H1 (cell line): ENCODE data around the gene MYRIP. TPM values are rescaled to one million over a fixed set of nuclear protein-coding genes. Genes with fewer than 3 reads are reported as not detected.

Source experiments
- CTCF ChIA-PET: fragments of 300-600 bp; sonication (Branson Sonifier 250); formaldehyde crosslinking; loops from one replicate; lab custom pipeline; 2021; ENCODE audit not compliant: partially characterized antibody; lab: Charles Lee
- POLR2A ChIA-PET: fragments of 300-600 bp; sonication (Branson Sonifier 250); formaldehyde crosslinking; loops from one replicate; lab custom pipeline; 2021; ENCODE audit warnings: inconsistent platforms; ENCODE audit not compliant: partially characterized antibody; lab: Charles Lee
- DNase-seq, 2 experiments: peaks; one replicate each; pipeline versions ENCODE4 v3.0.0 to v3.0.0-alpha.2; 2010 to 2022; ENCODE audit warnings: low spot score in 2 of 2, low read depth in 1 of 2, mixed read lengths in 1 of 2
- FAIRE-seq: peaks from 2 replicates; lab custom pipeline; 2011; peaks lifted over from hg19 to GRCh38; lab: Jason Lieb, UNC
- H2AFZ ChIP-seq: 2 replicates; pipeline ENCODE4 v1.8.1; 2012; ENCODE audit warnings: low read length, inconsistent platforms
- H2AK5ac ChIP-seq: 2 replicates; pipeline ENCODE4 v1.6.1; 2013; ENCODE audit warnings: low read depth, low read length
- H2BK120ac ChIP-seq: replicated peaks from 2 replicates; pipeline ENCODE3; 2013; ENCODE audit warnings: low read depth, low read length, inconsistent platforms
- H2BK12ac ChIP-seq: 2 replicates; pipeline ENCODE4 v1.6.1; 2013; ENCODE audit warnings: low read depth, low read length
- H2BK15ac ChIP-seq: 2 replicates; pipeline ENCODE4 v1.6.1; 2013; ENCODE audit warnings: low read length
- H2BK20ac ChIP-seq: 2 replicates; pipeline ENCODE4 v1.6.1; 2013; ENCODE audit warnings: low read length
- H2BK5ac ChIP-seq: 2 replicates; pipeline ENCODE4 v1.6.1; 2013; ENCODE audit warnings: low read depth, low read length
- H3K14ac ChIP-seq: 2 replicates; pipeline ENCODE4 v1.6.1; 2013; ENCODE audit warnings: inconsistent platforms; ENCODE audit not compliant: insufficient read length
- H3K18ac ChIP-seq: 2 replicates; pipeline ENCODE4 v1.6.1; 2013; ENCODE audit warnings: low read length; ENCODE audit errors: extremely low read depth
- H3K23ac ChIP-seq: 2 replicates; pipeline ENCODE4 v1.6.1; 2013; ENCODE audit warnings: inconsistent platforms; ENCODE audit not compliant: insufficient read length
- H3K23me2 ChIP-seq: 2 replicates; pipeline ENCODE4 v1.6.1; 2013; ENCODE audit warnings: low read depth, low read length
- H3K27ac ChIP-seq: 2 replicates; pipeline ENCODE4 v1.6.1; 2011; ENCODE audit warnings: low read depth, low read length, inconsistent platforms
- H3K27me3 ChIP-seq, 4 experiments: replicated peaks in 1 of 4; 1 replicate in 1 of 4; 2 replicates in 3 of 4; pipeline versions ENCODE4 v1.6.1 to v1.8.1; 2011 to 2013; ENCODE audit warnings: low read length in 3 of 4, mild to moderate bottlenecking in 3 of 4, inconsistent platforms in 2 of 4, mixed read lengths in 2 of 4, moderate library complexity in 1 of 4; ENCODE audit not compliant: control insufficient read depth in 3 of 4, insufficient read depth in 3 of 4; ENCODE audit errors: extremely low read depth in 1 of 4
- H3K36me3 ChIP-seq, 4 experiments: 2 replicates each; pipeline versions ENCODE4 v1.6.1 to v1.8.1; 2011 to 2013; ENCODE audit warnings: mild to moderate bottlenecking in 4 of 4, low read length in 3 of 4, moderate library complexity in 2 of 4, control low read depth in 1 of 4, inconsistent platforms in 1 of 4; ENCODE audit not compliant: insufficient read depth in 4 of 4, control insufficient read depth in 2 of 4
- H3K4ac ChIP-seq: replicated peaks from 2 replicates; pipeline ENCODE3; 2013; ENCODE audit warnings: low read length, low read depth, mixed read lengths, inconsistent platforms; ENCODE audit not compliant: insufficient read length
- H3K4me1 ChIP-seq, 4 experiments: replicated peaks in 1 of 4; 1 replicate in 1 of 4; 2 replicates in 3 of 4; pipeline versions ENCODE4 v1.6.1 to v1.8.1; 2011 to 2013; ENCODE audit warnings: low read length in 3 of 4, inconsistent platforms in 2 of 4, mixed read lengths in 1 of 4; ENCODE audit not compliant: insufficient read depth in 4 of 4, control insufficient read depth in 3 of 4
- H3K4me2 ChIP-seq, 2 experiments: 2 replicates each; pipeline versions ENCODE4 v1.6.1 to v1.8.1; 2011 to 2013; ENCODE audit warnings: low read depth in 2 of 2, low read length in 2 of 2, control low read depth in 1 of 2, inconsistent platforms in 1 of 2, mild to moderate bottlenecking in 1 of 2; ENCODE audit not compliant: insufficient read depth in 1 of 2
- H3K4me3 ChIP-seq, 4 experiments: fragments of 200-600, 300-600 bp in 1 of 4; sonication (generic), shearing (Covaris generic), sonication (Bioruptor Twin) in 1 of 4; 2 replicates each; pipeline versions ENCODE4 v1.5.1 to v1.8.1; 2011 to 2016; ENCODE audit warnings: low read length in 4 of 4, low read depth in 3 of 4, control low read depth in 2 of 4, inconsistent platforms in 2 of 4, mild to moderate bottlenecking in 2 of 4, mixed read lengths in 1 of 4, moderate library complexity in 1 of 4; ENCODE audit not compliant: insufficient read depth in 2 of 4; ENCODE audit errors: extremely low read depth in 1 of 4
- H3K56ac ChIP-seq: replicated peaks from 2 replicates; pipeline ENCODE3; 2013; ENCODE audit warnings: low read depth, mild to moderate bottlenecking, mixed read lengths, low read length, inconsistent platforms; ENCODE audit not compliant: insufficient read length
- H3K79me1 ChIP-seq: 2 replicates; pipeline ENCODE4 v1.6.1; 2013; ENCODE audit warnings: low read depth, low read length, control low read depth
- H3K79me2 ChIP-seq, 2 experiments: 2 replicates each; pipeline versions ENCODE4 v1.6.1 to v1.8.1; 2012 to 2013; ENCODE audit warnings: low read length in 2 of 2, mild to moderate bottlenecking in 2 of 2, inconsistent platforms in 1 of 2; ENCODE audit not compliant: insufficient read depth in 2 of 2, control insufficient read depth in 1 of 2
- H3K9ac ChIP-seq, 4 experiments: replicated peaks in 1 of 4; 1 replicate in 1 of 4; 2 replicates in 3 of 4; pipeline versions ENCODE4 v1.6.1 to v1.8.1; 2011 to 2013; ENCODE audit warnings: low read depth in 3 of 4, low read length in 3 of 4, control low read depth in 2 of 4, mild to moderate bottlenecking in 2 of 4, moderate library complexity in 2 of 4, inconsistent platforms in 1 of 4; ENCODE audit errors: extremely low read depth in 1 of 4
- H3K9me3 ChIP-seq, 2 experiments: 2 replicates each; pipeline versions ENCODE4 v1.6.1 to v1.8.1; 2012 to 2013; ENCODE audit warnings: mild to moderate bottlenecking in 2 of 2, moderate library complexity in 2 of 2, control low read depth in 1 of 2, inconsistent platforms in 1 of 2, low read depth in 1 of 2, low read length in 1 of 2, mixed read lengths in 1 of 2; ENCODE audit not compliant: insufficient read depth in 2 of 2
- H4K20me1 ChIP-seq, 2 experiments: replicated peaks in 1 of 2; 2 replicates each; pipeline versions ENCODE3 to v1.8.1; 2011 to 2013; ENCODE audit warnings: inconsistent platforms in 2 of 2, low read length in 2 of 2, mild to moderate bottlenecking in 1 of 2; ENCODE audit not compliant: insufficient read depth in 2 of 2, control insufficient read depth in 1 of 2
- H4K5ac ChIP-seq: 2 replicates; pipeline ENCODE4 v1.6.1; 2013; ENCODE audit warnings: low read length, low read depth, mixed read lengths, inconsistent platforms; ENCODE audit not compliant: insufficient read length
- H4K8ac ChIP-seq: 2 replicates; pipeline ENCODE4 v1.8.0; 2013; ENCODE audit warnings: mild to moderate bottlenecking, moderate library complexity, low read length, inconsistent platforms; ENCODE audit not compliant: insufficient read depth; ENCODE audit errors: extremely low read depth
- H4K91ac ChIP-seq: replicated peaks from 2 replicates; pipeline ENCODE3; 2013; ENCODE audit warnings: low read length, mixed read lengths, inconsistent platforms; ENCODE audit not compliant: insufficient read length
- TEAD4 ChIP-seq: IDR thresholded peaks from 2 replicates; pipeline ENCODE4 v1.6.1; 2012; ENCODE audit warnings: low read depth, low read length, inconsistent platforms, mixed read lengths
- WGBS, 2 experiments: shearing (Covaris generic) in 1 of 2; methylation state at CpG; one replicate each; pipeline versions ENCODE4 v1.1.6 to v1.1.7; 2013 to 2015; ENCODE audit warnings: low lambda C conversion rate in 2 of 2, mixed read lengths in 2 of 2, inconsistent platforms in 1 of 2, low coverage in 1 of 2, missing lambda C conversion rate in 1 of 2; ENCODE audit not compliant: insufficient replicate concordance in 2 of 2, insufficient coverage in 1 of 2, insufficient read length in 1 of 2; ENCODE audit errors: extremely low coverage in 1 of 2, missing lambda C conversion rate in 1 of 2; 5-methylcytosine and 5-hydroxymethylcytosine counted together
- polyA plus RNA-seq, 7 experiments: library from polyadenylated mRNA; depleted of rRNA in 3 of 7; stranded (reverse) in 5 of 7; unstranded in 2 of 7; fragments of >200 nt in 5 of 7; fragments of 200-250 nt in 2 of 7; gene quantifications; 1 replicate in 5 of 7; 2 replicates in 1 of 7; 4 replicates in 1 of 7; pipeline versions ENCODE4 v1.2.1 to v1.2.3, GENCODE V29; 2011 to 2013; ENCODE audit warnings: missing spikeins in 2 of 7, mixed read lengths in 2 of 7
- total RNA-seq: library from RNA; stranded (reverse); fragmentation: NEBNext Ultra II Directional; extraction: Animal tissue kit (Norgen Biotek cat#: 25700); gene quantifications from 2 replicates; pipeline ENCODE4 v1.2.1, GENCODE V29; 2021

MYRIP gene
- total and polyA plus RNA-seq, 2 of the 8 experiments (the other 6 are each of a cell fraction or from before 2014, with no cell fraction given) = 0.54 to 4.3 TPM

DNA sequence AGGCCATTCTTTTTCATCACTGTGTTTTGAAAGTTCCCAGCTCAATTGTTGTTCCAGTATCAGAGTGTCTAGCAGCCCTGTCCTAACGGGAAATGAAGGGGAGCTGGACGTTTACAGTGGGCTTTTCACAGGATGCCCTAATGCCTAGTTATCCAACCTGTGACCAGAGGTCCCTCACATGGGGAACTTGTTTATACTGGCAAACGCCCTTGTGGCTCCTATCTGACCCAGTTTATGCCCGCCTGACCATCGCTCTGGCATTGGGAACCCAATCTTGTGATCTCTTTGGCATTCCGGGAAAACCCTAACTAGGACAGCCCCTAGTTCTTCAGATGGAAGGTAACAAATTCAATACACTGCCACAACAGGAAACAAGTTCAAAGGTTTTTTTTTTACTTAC, 14.5 kb upstream of the MYRIP start:
- 91% methylated on average over 6 of the region's 6 CpGs; no CpG with 5 or more reads in 1 of the 2 experiments for WGBS, 2 experiments

More for the DNA sequence above, 14.5 kb upstream of the MYRIP start:
- Histone ChIP-seq H3K79me2 (no peaks in the 10 kb centered on the region), H3K4me2 (no peak overlapping the region), H4K20me1 (no peaks in the 10 kb centered on the region), H2BK12ac (no peak overlapping the region), H2BK5ac (no peak overlapping the region), H3K9me3 (no peaks in the 10 kb centered on the region), H3K23me2 (no peaks in the 10 kb centered on the region), H3K14ac (no peak overlapping the region), H3K9ac (no peak overlapping the region), H2BK120ac (no peak overlapping the region), H3K4me1 (no peaks in the 10 kb centered on the region), H3K27ac (no peak overlapping the region), H3K79me1 (no peaks in the 10 kb centered on the region)
- POLR2A ChIA-PET = no interaction called here
- TF ChIP-seq TEAD4 = no peak
- TF ChIP-seq, all 59 proteins: peak for 0
- Histone ChIP-seq H3K36me3 (no peaks in the 10 kb centered on the region), H4K8ac (no peak overlapping the region), H4K91ac (no peak overlapping the region), H2BK15ac (no peak overlapping the region), H3K4me3 (no peak overlapping the region), H3K56ac (no peak overlapping the region), H4K5ac (no peak overlapping the region), H2AK5ac (no peak overlapping the region), H2AFZ (no peak overlapping the region), H2BK20ac (no peak overlapping the region), H3K4ac (no peak overlapping the region), H3K27me3 (no peaks in the 10 kb centered on the region), H3K23ac (no peak overlapping the region), H3K18ac (no peak overlapping the region)
- peak; percentile 58 for FAIRE-seq
- CTCF ChIA-PET = interaction anchor here (1.1 to 2.8 kb wide), 2 partner anchors 13 to 18 kb away, joined by 6 to 15 read pairs; no protein-coding TSS in a partner anchor
- no peak for DNase-seq
